Measurements from ENCODE around the gene PAPSS2. TPM values are rescaled to one million over a fixed set of nuclear protein-coding genes. Genes with fewer than 3 reads are reported as not detected.

The PAPSS2 gene
- total RNA-seq, 1 experiment from 2014 or later, result 24.5 TPM

DNA sequence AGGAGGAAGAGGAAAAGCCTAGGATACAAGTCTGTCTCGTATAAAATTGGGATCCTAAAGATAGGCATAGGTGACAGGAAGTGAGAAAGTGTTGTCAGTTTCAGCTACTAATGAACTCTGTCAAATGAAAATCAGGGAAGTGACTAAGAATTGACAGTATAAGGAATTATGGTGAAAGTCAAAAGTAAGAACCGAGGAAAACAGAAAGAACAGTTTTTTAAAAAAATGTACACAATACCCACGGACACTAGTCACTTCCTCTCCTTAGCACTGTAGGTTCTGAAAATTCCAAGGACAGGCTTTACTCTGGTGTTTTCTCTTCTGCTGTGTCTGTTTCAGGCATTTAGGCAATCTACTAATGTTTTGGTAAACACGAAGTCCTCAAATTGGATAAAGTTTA lies 116.1 kb downstream of the PAPSS2 start:
- no peaks in the 10 kb centered on the region for H3K4me1 Mint-ChIP-seq
- no peak overlapping the region; a peak in 2 of 7 replicates for H3K27ac Mint-ChIP-seq
- H3K18ac ChIP-seq (ENCODE audit: insufficient read length, low read depth, low read length), result no peak overlapping the region
- no peak overlapping the region for H3T11ph ChIP-seq (ENCODE audit: low read length)
- H4K91ac ChIP-seq (ENCODE audit: insufficient read length, low read depth, low read length), result no peak overlapping the region
- no peaks in the 10 kb centered on the region for H3K79me1 ChIP-seq (ENCODE audit: insufficient read depth, low read depth, low read length, poor library complexity, severe bottlenecking)
- H3K27me3 ChIP-seq (ENCODE audit: insufficient read depth, low read length), result no peaks in the 10 kb centered on the region
- no peak overlapping the region for H3K4me3 Mint-ChIP-seq
- DNase-seq, result no peak
- H3K9ac ChIP-seq (ENCODE audit: extremely low read depth, insufficient read length, low read length), result no peak overlapping the region
- no peaks in the 10 kb centered on the region for H4K20me1 ChIP-seq (ENCODE audit: control insufficient read depth, insufficient read depth, insufficient read length)
- no peak overlapping the region for H2BK12ac ChIP-seq (ENCODE audit: insufficient read length, low read depth, low read length)
- H2AK5ac ChIP-seq (ENCODE audit: insufficient read length, low read length), result no peak overlapping the region
- H3K36me3 Mint-ChIP-seq (ENCODE audit: insufficient read depth in 1 of 3, low read depth in 3 of 3), result peaks cover 5 to 16% (median 16%) of the 10 kb centered on the region in 3 experiments; a peak in 6 of 7 replicates
- no peak overlapping the region for H2AFZ ChIP-seq (ENCODE audit: low read length)
- H2BK15ac ChIP-seq (ENCODE audit: low read depth, low read length), result no peak overlapping the region
- no peaks in the 10 kb centered on the region for H3K4me1 ChIP-seq (ENCODE audit: insufficient read depth, low read length)
- H3K9me3 ChIP-seq (ENCODE audit: control insufficient read depth, low read depth, low read length), result no peaks in the 10 kb centered on the region
- no peak overlapping the region for H3K4me2 ChIP-seq (ENCODE audit: insufficient read depth, insufficient read length, low read length)
- no peak overlapping the region for H2BK5ac ChIP-seq (ENCODE audit: insufficient read length, low read length)
- TF ChIP-seq, protein P1, sequence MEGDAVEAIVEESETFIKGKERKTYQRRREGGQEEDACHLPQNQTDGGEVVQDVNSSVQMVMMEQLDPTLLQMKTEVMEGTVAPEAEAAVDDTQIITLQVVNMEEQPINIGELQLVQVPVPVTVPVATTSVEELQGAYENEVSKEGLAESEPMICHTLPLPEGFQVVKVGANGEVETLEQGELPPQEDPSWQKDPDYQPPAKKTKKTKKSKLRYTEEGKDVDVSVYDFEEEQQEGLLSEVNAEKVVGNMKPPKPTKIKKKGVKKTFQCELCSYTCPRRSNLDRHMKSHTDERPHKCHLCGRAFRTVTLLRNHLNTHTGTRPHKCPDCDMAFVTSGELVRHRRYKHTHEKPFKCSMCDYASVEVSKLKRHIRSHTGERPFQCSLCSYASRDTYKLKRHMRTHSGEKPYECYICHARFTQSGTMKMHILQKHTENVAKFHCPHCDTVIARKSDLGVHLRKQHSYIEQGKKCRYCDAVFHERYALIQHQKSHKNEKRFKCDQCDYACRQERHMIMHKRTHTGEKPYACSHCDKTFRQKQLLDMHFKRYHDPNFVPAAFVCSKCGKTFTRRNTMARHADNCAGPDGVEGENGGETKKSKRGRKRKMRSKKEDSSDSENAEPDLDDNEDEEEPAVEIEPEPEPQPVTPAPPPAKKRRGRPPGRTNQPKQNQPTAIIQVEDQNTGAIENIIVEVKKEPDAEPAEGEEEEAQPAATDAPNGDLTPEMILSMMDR (conservative IDR thresholded peaks at IDR 0.05), result no peak
- H3K27me3 Mint-ChIP-seq (ENCODE audit: low read depth), result no peaks in the 10 kb centered on the region
- H4K5ac ChIP-seq (ENCODE audit: insufficient read length, low read depth, low read length), result no peak overlapping the region
- no peak overlapping the region for H3K56ac ChIP-seq (ENCODE audit: insufficient read length, low read depth, low read length)
- no peaks in the 10 kb centered on the region for H3K9me3 Mint-ChIP-seq
- no CpG with 5 or more reads among the region's 4 CpGs for WGBS (ENCODE audit: extremely low coverage, insufficient read length, low lambda C conversion rate)
- no peak overlapping the region for H3K4ac ChIP-seq (ENCODE audit: low read depth, low read length)
- H3K23ac ChIP-seq (ENCODE audit: insufficient read length, low read depth, low read length), result no peak overlapping the region
- H4K8ac ChIP-seq (replicated peaks; ENCODE audit: insufficient read length, low read depth, low read length), result no peak overlapping the region
- no peak overlapping the region for H3K27ac ChIP-seq (ENCODE audit: insufficient read length, low read depth, low read length)
- no peak overlapping the region for H2BK20ac ChIP-seq (ENCODE audit: low read depth, low read length, poor library complexity, severe bottlenecking)
- no peak overlapping the region for H2BK120ac ChIP-seq (ENCODE audit: low read depth, low read length, poor library complexity, severe bottlenecking)
- no peaks in the 10 kb centered on the region for H3K23me2 ChIP-seq (ENCODE audit: insufficient read length, low read depth, low read length, poor library complexity, severe bottlenecking)
- H3K14ac ChIP-seq (ENCODE audit: insufficient read depth, low read length), result no peak overlapping the region
- H3K79me2 ChIP-seq (ENCODE audit: insufficient read depth, low read length), result no peaks in the 10 kb centered on the region

Data from H9 (cell line).